ENCODE data around the gene PPP6R3. TPM values are rescaled to one million over a fixed set of nuclear protein-coding genes. Genes with fewer than 3 reads are reported as not detected.

Gene PPP6R3
- total RNA-seq, 1 experiment from 2014 or later, result 153 TPM

DNA sequence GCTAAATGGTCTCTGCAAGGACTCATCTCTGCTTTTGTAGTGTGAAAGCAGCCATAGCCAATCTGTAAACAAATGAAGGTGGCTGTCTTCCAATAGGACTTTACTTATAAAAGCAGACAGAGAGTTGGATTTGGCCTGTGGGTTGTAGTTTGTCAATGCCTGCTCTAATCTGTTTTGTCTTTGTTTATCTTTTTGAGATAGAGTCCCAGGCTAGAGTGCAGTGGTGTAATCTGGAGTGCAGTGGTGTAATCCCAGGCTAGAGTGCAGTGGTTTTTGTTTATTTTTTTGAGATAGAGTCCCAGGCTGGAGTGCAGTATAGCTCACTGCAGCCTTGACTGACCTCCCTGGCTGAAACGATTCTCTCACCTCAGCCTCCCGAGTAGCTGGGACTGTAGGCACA lies 8.6 kb downstream of the PPP6R3 start:
- no peak for TF ChIP-seq CTCF (conservative IDR thresholded peaks at IDR 0.05; ENCODE audit: low read depth, low read length)
- TF ChIP-seq EZH2 (IDR thresholded peaks at IDR 0.05; ENCODE audit: borderline replicate concordance, low read depth, low read length, poor library complexity, severe bottlenecking), result no peak
- ChIA-PET POLR2A (ENCODE audit: low non-redundant PET) (no interaction called here), CTCF (no interaction called here)
- intact Hi-C loops (cut with micrococcal nuclease; ENCODE audit: unreplicated experiment), result no loop called here
- no peak overlapping the region for H3K27ac ChIP-seq (ENCODE audit: low read depth, low read length, poor library complexity, severe bottlenecking)
- BruUV-seq (replicated peaks), result no TSS peak
- H3K4me1 ChIP-seq (ENCODE audit: insufficient read depth, low read length, poor library complexity, severe bottlenecking), result peaks cover 35% of the 10 kb centered on the region
- peaks cover 6% of the 10 kb centered on the region for H3K36me3 ChIP-seq (ENCODE audit: insufficient read depth, low read length, poor library complexity, severe bottlenecking)
- no peak for DNase-seq (ENCODE audit: low spot score)
- H3K4me3 ChIP-seq (ENCODE audit: low read depth, low read length, poor library complexity, severe bottlenecking), result no peak overlapping the region
- no peaks in the 10 kb centered on the region for H3K27me3 ChIP-seq (replicated peaks; ENCODE audit: insufficient read depth, low read depth, low read length, poor library complexity)
- H3K9me3 ChIP-seq (ENCODE audit: low read depth, low read length, poor library complexity, severe bottlenecking), result no peaks in the 10 kb centered on the region

DNA sequence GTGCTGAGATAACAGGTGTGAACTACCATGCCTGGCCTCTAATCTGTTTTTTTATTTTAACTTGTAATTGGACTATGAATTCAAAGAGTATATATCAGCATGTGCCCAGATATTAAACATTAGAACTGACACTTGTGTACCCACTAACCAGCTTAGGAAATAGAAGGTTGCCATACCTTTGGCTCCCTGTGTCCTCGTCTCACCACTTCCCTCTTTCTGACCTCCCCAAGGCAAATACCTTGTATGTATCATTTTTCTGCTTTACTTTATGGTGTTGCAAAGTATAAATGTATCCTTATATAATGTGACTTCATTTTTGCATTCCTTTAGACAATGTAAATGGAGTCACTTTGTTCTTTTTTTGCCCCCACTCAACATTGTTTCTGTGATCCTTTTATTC lies 9.1 kb downstream of the PPP6R3 start:
- BruUV-seq (replicated peaks), result no TSS peak
- H3K4me1 ChIP-seq (ENCODE audit: insufficient read depth, low read length, poor library complexity, severe bottlenecking), result peaks cover 40% of the 10 kb centered on the region
- CTCF ChIA-PET, result no interaction called here

GRCh38 chr11:68470304-68470811 lies 9.8 kb downstream of the PPP6R3 start:
- Histone ChIP-seq H3K36me3 (ENCODE audit: insufficient read depth, low read length, poor library complexity, severe bottlenecking) (peaks cover 6% of the 10 kb centered on the region), H3K4me1 (ENCODE audit: insufficient read depth, low read length, poor library complexity, severe bottlenecking) (peaks cover 37% of the 10 kb centered on the region), H3K27ac (ENCODE audit: low read depth, low read length, poor library complexity, severe bottlenecking) (no peak overlapping the region), H3K4me3 (ENCODE audit: low read depth, low read length, poor library complexity, severe bottlenecking) (no peak overlapping the region), H3K9me3 (ENCODE audit: low read depth, low read length, poor library complexity, severe bottlenecking) (no peaks in the 10 kb centered on the region), H3K27me3 (replicated peaks; ENCODE audit: insufficient read depth, low read depth, low read length, poor library complexity) (no peaks in the 10 kb centered on the region)
- ChIA-PET CTCF (no interaction called here), POLR2A (ENCODE audit: low non-redundant PET) (no interaction called here)
- intact Hi-C loops (cut with micrococcal nuclease; ENCODE audit: unreplicated experiment), result no loop called here
- BruUV-seq (replicated peaks), result no TSS peak
- DNase-seq (ENCODE audit: low spot score), result no peak
- TF ChIP-seq CTCF (conservative IDR thresholded peaks at IDR 0.05; ENCODE audit: low read depth, low read length), result no peak
- no peak for TF ChIP-seq EZH2 (IDR thresholded peaks at IDR 0.05; ENCODE audit: borderline replicate concordance, low read depth, low read length, poor library complexity, severe bottlenecking)

More for the DNA sequence above, 9.1 kb downstream of the PPP6R3 start:
- Histone ChIP-seq H3K27me3 (replicated peaks; ENCODE audit: insufficient read depth, low read depth, low read length, poor library complexity) (no peaks in the 10 kb centered on the region), H3K9me3 (ENCODE audit: low read depth, low read length, poor library complexity, severe bottlenecking) (no peaks in the 10 kb centered on the region), H3K36me3 (ENCODE audit: insufficient read depth, low read length, poor library complexity, severe bottlenecking) (peaks cover 6% of the 10 kb centered on the region), H3K4me3 (ENCODE audit: low read depth, low read length, poor library complexity, severe bottlenecking) (no peak overlapping the region), H3K27ac (ENCODE audit: low read depth, low read length, poor library complexity, severe bottlenecking) (no peak overlapping the region)
- intact Hi-C loops (cut with micrococcal nuclease; ENCODE audit: unreplicated experiment), result no loop called here
- DNase-seq (ENCODE audit: low spot score), result no peak
- TF ChIP-seq CTCF (conservative IDR thresholded peaks at IDR 0.05; ENCODE audit: low read depth, low read length), result no peak
- no peak for TF ChIP-seq EZH2 (IDR thresholded peaks at IDR 0.05; ENCODE audit: borderline replicate concordance, low read depth, low read length, poor library complexity, severe bottlenecking)
- POLR2A ChIA-PET (ENCODE audit: low non-redundant PET), result no interaction called here
